HG03135 (cell line): Measurements from ENCODE around the gene IER3IP1.
"Not testable (repeated sequence)": the region's sequence is repeated elsewhere in the genome, so short reads cannot be mapped to it uniquely, and the experiment has no call there.

Source experiments
- ATAC-seq: cut with Tn5 transposase; IDR thresholded peaks from one replicate; pipeline ENCODE4 v1.9.1; 2021; ENCODE audit warnings: mild to moderate bottlenecking, moderate library complexity; ENCODE audit not compliant: unreplicated experiment

IER3IP1 gene

DNA sequence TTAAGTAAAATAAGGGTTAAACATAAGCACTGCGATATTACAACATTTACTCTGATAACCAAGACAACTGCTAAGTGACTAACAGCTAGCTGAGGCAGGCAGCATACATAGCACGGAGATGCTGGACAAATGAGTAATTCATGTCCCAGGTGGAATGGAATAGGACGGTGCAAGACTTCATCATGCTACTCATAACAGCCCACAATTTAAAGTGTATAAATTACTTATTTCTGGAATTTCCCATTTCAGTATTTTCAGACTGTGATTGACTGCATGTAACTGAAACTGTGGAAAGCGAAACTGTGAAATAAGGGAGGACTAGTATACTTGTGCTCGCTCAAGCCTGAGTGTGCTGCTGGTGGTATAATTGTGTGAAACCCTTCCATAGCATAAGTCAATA is 12.9 kb downstream of the IER3IP1 start:
- peak; percentile 83 for ATAC-seq

DNA sequence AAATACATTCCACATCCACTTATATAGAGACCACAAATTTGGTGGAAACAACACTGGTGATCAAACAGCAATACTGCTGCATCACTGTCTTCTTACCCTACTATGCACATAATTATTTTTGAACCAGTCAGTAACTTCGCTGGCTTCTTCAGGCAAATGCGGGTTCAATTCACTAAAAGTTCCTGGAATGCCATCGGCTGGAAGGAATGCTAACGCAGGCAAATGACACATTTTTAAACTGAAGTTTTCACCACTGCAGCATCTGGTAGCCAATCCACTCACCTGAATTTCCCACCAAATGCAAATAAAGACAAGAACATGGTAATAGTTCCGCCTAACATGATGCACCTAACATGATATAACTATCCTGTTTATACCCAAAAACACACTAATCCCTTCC is 15.9 kb downstream of the IER3IP1 start:
- ATAC-seq: no peak

- ATAC-seq: not testable (repeated sequence)
Observed at GRCh38 chr18:47158404-47158803, 17.8 kb downstream of the IER3IP1 start.

- no peak for ATAC-seq
Observed at GRCh38 chr18:47151439-47151838, 24.7 kb downstream of the IER3IP1 start.

- no peak for ATAC-seq
Observed at GRCh38 chr18:47150824-47151366, 25.3 kb downstream of the IER3IP1 start.

- peak; percentile 82 for ATAC-seq
Observed at GRCh38 chr18:47150029-47150823, 25.9 kb downstream of the IER3IP1 start, which contains the start of gene HDHD2. Gene HDHD2, minus strand, starts transcription at chr18:47150500. Its CDS starts 14,061 bp downstream, at chr18:47136439.

DNA sequence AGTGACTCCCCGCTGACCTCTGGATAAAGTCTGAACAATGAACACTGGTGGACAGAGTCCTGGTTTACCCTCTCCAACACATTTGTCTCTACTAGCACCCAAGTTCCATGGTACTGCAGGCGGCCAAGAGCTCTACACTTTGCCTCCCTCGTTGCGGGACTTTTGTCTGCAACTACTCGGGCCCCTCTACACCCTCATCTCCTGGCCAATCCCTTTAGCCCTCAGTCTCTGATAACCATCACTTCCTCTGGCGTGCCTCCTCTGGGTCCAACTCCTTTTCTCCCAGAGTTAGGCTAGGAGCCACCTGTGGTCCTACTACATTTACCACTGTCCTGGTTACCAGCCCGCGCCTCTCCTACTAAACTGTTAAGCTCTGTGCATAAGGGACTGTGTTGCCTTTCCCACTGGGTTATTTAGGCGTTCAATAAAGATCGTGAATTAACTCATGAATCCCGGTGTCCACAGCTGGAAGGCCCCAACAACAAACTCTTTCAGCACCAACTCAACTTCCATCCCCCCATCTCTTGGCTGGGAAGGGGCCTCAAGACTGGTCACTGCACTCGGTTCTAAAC is 26.6 kb downstream of the IER3IP1 start:
- ATAC-seq: no peak

DNA sequence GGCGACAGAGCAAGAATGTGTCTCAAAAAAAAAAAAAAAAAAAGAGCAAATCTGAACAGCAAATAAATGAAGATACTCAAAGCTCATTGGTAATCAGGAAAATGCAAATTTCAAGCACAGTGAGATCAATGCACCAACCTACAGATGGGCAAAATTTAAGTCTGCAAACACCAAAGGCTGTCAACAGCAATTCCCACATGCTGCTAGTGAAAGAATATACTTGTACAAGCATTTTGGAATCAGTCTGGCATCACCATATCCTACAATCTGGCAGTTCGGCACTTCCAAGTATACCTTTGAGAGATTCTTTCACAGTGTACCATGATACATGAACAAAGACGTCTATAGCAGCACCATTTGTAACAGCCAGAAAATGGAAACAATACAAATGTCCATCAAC is 30.0 kb downstream of the IER3IP1 start:
- no peak for ATAC-seq

GRCh38 chr18:47143899-47144485 is 32.2 kb downstream of the IER3IP1 start:
- no peak for ATAC-seq

GRCh38 chr18:47143153-47143552 is 33.0 kb downstream of the IER3IP1 start:
- no peak for ATAC-seq

DNA sequence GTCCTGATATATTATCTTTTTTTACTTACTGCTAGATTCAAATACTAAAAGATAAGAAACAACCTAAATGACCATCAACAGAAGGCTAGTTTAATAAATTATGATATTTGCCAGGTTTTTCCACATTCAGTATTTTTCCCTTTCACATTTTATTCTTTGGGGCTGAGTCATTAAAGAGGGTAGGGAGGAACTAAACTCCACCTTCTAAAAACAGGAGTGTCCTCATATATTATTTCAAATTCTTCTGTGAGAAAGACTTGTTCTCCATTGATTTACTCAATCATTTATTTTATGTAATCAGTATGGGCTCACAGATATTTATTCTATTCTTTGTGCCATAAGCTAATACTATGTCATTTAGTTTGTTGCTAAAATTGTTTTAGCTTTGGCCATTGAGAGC is 34.9 kb downstream of the IER3IP1 start:
- ATAC-seq: no peak

GRCh38 chr18:47121146-47121545 is 55.0 kb downstream of the IER3IP1 start:
- no peak for ATAC-seq

- ATAC-seq: peak; percentile 84
Observed at GRCh38 chr18:47120428-47120827, 55.7 kb downstream of the IER3IP1 start.

DNA sequence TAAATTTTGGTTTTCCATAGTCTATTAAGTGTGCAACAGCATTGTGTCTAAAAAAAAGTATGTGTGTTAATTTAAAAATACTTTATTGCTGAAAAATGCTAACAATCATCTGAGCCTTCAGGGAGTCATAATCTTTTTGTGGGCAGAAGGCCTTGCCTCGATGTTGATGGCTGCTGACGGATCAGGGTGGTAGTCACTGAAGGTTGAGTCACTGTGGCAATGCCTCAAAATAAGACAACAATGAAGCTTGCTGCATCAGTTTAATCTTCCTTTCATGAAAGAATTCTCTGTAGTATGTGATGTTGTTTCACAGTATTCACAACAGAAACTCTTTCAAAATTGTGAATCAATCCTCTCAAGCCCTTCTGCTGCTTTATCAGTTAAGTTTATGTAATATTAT is 57.2 kb downstream of the IER3IP1 start:
- no peak for ATAC-seq

DNA sequence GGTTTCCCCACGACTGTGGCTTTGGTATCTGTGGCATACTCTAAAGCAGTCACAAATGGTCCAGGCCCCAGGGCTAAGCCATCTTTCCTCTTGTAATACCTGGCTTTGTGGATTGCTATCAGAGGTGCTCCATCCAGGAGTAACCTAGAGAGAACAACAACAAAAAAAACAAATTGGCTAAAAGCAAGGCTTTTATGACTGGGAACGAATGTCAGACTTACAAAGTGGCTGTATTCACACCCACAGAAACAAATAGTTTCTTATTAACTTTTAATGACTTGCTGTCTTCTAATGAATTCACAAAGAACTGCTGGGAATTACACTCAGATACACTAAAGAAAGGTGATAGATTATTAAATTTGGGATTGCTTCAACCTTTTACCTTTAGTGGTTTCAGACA is 61.0 kb downstream of the IER3IP1 start:
- ATAC-seq: no peak

GRCh38 chr18:47113796-47114540 is 62.2 kb downstream of the IER3IP1 start:
- ATAC-seq: no peak

- ATAC-seq: no peak
Observed at GRCh38 chr18:47110492-47111274, 65.5 kb downstream of the IER3IP1 start.

- no peak for ATAC-seq
Observed at GRCh38 chr18:47109720-47110119, 66.4 kb downstream of the IER3IP1 start.

DNA sequence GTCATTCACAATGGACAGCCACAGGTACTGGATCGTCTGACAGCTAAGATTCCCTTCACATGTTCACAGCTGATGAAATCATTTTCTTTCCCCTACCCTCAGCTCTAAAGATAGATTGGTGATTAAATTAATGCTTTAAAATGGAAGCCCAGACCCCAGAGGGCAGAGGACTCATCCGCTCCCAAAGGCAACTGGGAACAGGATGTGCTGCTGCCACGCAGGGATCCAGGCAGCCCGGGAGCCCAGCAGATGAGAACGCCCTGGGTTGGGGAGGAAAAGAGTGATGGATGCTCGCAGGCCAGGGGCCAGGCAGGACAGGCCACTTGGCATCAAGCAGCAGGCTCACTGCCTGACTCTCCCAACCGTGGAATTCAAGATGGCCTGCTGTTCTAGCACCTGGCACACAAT is 67.2 kb downstream of the IER3IP1 start:
- ATAC-seq: no peak

GRCh38 chr18:47108373-47108772 is 67.8 kb downstream of the IER3IP1 start:
- ATAC-seq: no peak
